Activated CD4-positive, alpha-beta T cell treated with anti-CD3 and anti-CD28 coated beads for 4 hours (primary cell): ENCODE data around the gene UBA3.

Source experiments
- DNase-seq, 2 donors: peaks; one replicate each; pipeline ENCODE4 v3.0.0-alpha.2; 2020

UBA3 gene

DNA sequence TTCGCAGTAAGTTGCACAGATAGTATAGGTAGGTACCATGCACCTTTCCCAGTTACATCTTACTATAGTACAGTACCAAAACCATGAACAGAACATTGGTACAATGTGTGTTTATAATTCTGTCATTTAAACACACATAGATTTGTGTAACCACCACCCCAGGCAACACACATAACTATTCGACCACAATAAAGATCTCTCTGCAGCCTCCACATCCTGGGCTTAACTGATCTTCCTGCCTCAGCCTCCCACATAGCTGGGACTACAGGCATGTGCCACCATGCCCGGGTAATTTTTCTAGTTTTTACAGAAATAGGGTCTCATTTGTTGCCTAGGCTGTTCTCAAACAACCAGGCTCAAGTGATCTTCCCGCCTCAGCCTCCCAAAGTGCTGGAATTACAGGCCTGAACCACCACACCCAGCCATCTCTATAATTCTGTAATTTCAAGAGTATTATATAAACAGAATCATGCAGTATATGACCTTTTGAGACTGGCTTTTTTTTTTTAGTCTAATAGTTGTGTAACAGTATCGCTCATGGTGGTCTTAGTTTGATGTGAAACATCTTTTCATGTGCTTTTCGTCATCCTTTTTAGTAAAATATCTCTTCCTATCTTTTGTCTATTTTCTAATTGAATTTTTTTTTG lies 14.7 kb downstream of the UBA3 start:
- DNase-seq = peak in 1 of 2 donors; percentile 5

DNA sequence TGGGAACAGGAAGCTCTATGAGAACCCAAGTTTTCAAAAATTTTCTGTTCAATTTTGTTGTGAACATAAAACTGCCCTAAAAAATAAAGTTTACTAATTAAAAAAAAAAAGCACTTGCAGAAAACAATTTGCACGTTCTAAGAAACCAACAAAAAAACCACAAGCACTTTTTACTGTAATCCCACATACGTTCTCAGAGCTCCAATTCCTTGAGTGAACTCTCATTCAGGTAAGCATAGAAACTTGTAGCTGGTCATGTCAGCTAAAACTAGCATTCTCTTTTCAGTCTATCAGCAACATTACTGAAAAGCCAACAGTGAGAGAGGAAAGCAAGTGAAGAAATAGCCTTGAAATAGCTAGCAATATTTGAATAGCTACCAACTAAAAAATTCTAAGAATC lies 16.5 kb downstream of the UBA3 start:
- no peak for DNase-seq

DNA sequence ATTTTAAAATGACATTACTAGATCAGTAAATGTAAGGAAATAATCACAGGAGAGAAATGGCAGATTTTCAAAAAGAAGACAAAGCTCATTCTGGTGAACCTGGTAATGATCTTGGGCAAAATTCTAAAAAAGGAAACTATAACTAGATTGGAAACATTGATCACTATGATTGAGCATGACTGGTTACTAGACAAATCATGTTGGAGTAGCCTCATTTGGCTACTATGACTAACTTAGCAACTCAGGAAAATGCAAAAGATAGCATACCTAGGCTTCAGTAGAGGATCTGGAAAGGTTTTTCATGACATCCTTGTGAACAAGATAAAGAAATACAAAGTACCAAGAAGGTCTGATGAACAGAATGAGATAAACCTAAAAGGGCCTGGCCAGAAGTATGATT lies 20.5 kb downstream of the UBA3 start:
- no peak for DNase-seq

DNA sequence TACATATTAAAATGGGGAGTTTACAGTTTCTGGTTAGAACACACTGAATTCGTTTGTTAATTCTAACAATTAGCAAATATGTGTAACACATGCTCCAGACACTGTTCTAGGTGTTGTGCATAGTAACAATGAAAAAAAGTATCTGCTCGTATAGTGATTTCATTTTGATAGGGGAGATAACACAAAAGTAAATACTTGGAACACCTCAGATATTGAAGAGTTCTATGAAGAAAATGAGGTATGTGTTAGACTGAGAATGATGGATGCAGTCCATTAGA lies 21.3 kb downstream of the UBA3 start:
- no peak for DNase-seq

DNA sequence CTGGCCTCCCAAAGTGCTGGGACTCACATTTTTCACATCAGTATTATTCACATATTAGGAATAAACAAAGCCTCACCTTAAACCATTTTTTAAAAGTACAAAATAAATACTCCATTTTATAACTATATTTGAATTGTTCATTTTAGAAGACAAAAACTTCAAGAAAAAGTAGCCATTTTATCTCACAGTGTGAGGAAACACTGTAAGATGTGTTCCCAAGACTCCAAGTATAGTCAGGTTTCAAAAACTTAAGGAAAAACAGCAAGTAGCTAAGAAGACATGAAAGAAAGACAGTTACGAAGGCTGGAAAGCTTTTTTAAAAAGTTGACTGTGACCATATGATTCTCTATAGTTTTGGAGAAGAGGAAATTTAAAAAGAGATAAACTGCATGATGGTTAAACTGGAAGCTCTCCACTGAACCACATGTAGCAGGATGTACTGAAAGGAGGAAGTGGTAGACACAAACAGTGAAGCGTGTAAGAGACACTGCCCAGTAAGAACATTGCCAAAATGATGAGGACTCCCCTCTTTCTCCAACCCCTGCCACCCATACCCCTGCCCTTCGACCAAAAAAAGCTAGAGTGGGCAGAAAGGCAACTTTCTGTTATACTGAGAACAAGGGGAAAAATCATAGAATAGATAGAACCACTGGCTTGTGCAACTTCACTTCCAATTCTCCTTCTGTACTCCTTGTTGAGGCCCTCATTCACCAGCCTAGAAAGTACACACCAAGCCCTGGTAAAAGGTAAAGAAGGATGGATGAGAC lies 21.8 kb downstream of the UBA3 start:
- DNase-seq = no peak

DNA sequence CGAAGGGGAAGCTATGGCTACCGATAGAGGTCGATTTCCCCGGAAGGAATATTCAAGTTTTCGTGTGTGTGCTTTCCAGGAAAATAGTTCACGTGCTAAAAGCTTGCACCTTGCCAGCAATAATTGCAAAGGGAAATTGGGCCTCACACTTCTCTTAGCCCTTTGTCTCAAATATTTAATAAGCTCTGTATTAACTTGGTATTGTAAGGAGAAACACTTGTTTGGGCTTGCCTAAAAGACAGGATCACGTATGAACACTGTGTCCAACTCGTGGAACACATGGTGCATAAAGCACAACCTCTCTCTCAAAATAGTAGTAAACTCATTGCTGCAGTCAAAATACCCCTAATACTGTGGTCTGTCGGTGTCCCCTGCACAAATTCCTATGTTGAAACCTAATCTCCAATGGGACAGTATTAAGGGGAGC lies 27.7 kb downstream of the UBA3 start:
- no peak for DNase-seq

DNA sequence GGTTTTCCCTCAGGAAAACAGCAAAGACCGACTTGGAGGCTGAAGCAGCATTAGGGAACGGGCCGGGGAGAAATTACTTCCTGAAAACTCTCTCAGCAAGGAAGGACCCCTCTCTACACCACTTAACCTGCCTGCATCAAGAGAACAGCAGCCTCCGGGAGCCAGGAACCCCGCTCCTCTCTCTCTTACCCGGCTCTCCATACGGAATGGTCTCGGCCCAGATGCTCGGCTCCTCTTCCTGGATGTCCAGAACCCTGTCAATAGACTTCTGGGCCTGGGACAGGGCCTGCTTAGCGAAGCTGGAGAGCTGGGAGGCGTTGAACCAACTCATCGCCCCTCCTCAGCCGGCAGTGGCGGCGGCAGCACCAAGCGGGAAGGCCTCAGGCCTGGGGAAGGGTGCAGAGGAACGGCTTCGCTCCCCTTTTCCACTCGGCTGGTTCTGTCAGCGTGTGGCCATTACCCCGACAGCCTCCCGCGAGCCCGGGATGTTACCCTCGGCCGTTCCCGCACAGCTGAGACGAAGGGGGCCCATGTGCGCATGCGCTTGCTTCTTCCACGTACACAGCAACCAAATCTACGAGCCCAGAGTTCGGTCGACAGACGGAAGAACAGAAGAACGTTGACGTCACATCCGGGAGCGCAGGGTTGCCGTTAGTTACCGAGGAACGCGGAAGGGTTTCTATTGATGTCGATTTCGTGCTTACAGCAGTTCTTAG lies 28.3 kb downstream of the UBA3 start, which contains the start of gene TMF1:
TSS of gene TMF1 (minus strand) at position 578 of the 716 bp plus-strand sequence. CDS start at position 331, 247 bp downstream.
- peak; percentile 97 to 98 for DNase-seq

DNA sequence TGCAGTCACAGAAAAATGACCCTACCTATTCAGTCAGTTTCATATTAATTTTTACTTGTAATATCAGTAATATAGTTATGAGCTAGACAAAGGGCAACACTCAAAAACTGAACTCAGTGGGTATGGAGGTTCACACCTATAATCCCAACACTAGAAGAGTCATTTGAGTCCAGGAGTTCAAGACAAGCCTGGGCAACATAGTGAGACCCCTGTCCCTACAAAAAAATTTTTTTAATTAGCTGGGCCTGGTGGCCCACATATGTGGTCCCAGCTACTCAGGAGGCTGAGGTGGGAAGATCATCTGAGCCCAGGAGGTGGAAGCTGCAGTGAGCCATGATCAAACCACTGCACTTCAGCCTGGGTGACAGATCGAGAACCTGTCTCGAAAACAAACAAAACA lies 31.2 kb downstream of the UBA3 start:
- no peak for DNase-seq

DNA sequence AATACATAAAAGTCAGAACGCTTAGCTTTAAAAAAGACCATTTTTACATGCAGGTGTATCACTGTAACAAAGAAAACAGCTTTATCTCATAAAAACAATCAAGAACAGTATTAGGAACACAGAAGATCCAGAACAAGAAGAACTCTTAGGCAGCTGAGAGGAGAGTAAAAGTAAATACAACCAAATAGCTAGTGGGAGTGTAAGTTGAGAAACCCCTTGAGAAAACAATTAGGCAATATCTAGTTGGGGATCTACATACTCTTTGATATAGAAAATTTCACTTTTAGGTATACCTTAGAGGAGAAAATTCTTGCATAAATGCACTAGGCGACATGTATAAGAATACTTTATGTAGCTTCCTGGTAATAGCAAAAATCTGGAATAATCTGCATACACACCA lies 35.6 kb downstream of the UBA3 start:
- no peak for DNase-seq

DNA sequence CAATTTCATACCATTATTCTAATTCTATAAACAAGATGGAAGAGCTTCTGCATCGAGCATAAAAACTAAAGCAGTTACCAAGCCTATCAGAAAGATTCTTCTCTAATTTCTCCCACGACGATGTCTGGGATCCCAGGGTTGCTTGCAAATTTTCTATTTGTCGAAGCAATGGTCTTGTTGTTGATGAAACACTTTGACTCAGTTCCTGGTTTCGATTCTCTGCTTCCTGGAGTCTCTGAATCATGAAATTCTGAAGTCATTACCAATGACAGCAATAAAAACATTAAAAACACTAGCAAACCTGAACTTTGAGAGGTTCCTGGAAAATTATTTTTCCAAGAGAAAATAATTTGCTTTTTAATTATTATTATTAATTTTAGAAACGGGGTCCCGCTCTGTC lies 46.7 kb downstream of the UBA3 start:
- DNase-seq = no peak

DNA sequence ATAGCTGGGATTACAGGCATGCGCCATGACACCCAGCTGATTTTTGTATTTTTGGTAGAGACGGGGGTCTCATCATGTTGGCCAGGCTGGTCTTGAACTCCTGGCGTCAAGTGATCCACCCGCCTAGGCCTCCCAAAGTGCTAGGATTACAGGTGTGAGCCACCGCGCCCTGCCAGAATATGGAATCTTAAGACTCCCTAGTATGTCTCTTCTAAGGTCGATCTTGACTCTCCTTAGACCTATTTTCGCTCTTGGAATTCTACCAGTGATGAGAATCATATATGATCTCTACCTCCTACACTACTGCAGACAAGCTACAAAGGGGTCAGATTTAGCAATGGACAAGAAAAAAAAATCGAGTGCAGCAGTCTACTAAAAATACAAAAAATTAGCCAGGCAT lies 47.4 kb downstream of the UBA3 start:
- DNase-seq = no peak

DNA sequence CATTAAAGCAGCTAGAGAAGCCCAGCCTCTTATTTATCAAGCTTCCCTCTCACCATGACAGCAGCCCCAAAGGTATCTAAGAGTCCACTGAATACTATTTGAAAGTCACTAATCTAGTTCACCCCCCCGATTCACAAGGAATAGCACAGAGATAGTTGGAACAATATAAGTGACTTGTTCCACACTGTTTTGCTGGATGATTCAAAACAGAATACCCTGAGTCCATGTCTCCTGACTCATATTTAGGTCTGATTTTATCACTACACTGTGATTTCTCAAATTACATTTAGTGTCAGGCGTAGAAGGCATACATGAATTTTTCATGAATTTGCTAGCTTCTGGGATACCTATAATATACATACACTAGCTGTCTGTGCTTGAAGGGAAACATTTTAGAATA lies 48.0 kb downstream of the UBA3 start:
- no peak for DNase-seq

DNA sequence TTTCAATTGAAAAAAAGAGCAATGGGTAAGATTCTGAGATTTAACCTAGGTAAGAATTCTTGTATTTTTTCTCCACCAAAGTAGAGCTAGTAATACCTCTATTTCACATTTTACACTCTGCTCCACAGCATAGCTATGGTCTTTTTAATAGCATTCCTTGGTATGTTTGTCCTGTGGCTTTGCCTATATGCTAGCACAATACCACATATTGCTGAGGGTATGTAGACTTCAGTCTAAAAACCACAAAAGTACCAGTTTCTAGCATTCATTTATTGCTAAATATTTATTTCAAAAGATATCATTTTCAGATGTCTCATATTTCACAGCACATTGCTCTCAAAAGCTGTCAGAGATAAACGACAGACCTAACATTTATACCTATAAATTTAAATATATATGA lies 48.5 kb downstream of the UBA3 start:
- DNase-seq = no peak

DNA sequence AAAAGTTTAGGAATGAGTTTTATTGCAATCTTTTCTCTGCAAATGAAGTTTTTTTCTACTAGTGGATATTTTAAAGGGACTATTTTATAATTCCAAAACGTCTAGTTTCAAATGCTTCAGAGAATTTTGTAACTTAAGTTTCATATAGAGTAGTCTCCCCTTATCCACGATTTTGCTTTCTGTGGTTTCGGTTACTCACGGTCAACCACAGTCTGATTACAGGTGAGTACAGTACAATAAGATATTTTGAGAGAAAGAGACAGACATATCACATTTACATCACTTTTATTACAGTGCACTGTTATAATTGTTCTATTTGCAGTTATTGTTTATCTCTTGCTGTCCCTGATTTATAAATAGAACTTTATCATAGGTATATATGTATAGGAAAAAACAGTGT lies 59.3 kb downstream of the UBA3 start:
- no peak for DNase-seq

DNA sequence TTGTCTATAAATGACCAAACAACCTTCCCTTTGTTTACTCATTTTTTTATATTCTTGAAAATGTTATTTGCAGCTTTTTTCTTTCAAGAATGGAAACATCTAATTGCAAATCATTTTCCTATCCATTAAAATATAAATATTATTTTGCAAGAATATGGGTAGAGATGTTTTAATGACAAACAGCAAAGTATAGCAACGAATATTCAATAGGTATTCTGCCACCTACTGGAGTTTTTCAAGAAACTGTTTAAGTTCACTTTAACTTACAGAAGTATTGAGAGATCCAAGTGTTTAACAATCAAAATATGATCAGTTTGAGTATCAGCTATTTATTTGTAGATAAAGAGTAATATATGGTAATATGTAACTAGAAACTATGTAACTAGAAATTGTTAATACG lies 59.7 kb downstream of the UBA3 start:
- DNase-seq = no peak

DNA sequence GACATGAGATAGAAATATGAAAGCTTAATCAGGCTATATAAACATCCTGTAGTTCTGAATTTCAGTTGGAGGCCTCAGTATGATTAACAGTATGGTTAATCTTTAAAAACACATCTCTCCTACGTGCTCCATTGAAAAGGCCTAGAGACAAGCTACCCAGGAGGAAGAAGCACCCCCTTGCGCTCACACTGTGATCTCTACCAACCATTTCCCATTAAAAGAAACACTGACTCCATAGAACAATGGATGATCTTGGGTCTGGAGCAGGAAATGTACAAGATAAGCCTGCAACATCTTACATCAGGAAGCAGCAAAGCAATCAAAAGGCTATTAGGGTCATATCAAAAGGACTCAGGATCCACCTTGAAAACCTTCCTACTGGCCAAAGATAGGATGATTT lies 63.3 kb downstream of the UBA3 start:
- no peak for DNase-seq

DNA sequence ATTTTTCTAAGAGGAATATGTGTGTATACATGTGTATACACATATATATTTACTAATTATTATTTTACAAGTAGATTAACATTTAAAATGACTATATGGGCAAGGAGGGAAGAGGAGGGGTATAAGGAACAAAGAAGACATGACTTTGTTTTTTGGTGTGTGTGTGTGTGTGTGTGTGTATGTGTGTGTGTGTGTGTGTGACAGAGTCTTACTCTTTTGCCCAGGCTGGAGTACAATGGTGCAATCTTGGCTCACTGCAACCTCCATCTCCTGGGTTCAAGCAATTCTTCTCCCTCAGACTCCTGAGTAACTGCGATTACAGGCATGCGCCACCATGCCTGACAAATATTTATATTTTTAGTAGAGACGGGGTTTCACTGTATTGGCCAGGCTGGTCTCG lies 64.1 kb downstream of the UBA3 start:
- DNase-seq = no peak

DNA sequence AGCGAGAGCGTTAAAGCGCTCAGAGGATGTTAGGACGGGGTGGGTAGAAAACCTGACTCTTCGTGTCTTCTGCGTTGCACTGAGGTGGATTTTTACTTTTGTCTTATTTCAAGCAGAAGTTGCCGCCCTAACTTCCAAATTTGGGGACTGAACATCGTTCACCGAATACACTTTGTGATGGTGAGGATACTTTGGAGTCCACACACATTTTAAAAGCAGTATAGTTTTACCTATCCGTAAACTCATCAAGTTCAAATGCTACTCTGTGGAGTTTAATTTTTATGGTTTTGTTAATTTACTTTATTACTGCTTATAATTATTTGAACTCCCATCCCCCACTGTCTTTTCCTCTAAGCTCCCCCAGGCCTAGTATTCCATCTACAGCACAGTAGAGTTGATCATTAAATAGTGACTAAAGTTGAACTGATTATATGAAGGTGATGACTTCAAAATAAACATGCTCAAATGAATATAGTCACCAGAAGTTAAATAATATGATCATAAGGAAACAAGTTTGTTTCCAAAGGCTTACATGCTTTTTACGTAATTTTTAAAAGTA lies 66.1 kb downstream of the UBA3 start:
- no peak for DNase-seq

DNA sequence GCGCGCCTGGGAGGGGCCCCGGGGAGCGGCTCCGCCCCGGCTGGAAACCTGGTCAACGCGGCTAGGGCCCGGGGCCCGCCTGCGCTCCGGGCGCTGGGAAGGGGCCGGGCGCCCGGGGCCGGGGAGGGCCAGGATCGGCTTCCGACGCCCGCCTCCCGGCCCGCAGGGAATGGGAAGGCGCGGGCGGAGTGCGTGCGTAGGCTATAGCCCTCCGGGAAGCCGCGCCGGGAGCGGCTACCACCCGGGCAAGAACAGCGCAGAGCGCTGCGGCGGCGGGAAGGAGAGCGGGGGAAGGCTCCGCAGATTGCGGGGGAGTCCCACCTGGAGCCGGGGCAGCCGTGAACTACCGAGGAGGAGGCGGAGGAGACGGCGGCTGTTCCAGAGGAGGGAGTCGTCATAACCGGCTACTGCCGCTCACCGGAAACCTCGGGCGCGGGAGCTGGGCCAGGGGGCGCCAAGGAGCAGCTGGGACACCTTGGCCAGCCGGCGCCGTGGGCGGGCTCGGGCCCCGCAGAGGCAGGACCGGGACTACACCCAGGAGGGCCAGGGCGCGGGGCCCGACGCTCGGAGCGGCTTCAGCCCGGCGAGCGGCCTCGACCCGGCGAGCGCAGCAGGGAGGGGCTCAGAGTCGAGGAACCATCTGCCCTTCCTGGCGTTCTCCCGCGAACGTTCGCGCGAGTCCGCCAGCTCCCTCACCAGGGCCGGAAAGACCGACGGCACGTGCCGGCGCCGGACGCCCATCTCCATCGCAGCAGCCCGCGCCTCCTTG lies 66.7 kb downstream of the UBA3 start, which contains the start of gene EOGT:
TSS of gene EOGT (minus strand) at position 432 of the 769 bp plus-strand sequence. CDS start 3,838 bp downstream, outside the sequence.
- peak; percentile 76 to 78 for DNase-seq

DNA sequence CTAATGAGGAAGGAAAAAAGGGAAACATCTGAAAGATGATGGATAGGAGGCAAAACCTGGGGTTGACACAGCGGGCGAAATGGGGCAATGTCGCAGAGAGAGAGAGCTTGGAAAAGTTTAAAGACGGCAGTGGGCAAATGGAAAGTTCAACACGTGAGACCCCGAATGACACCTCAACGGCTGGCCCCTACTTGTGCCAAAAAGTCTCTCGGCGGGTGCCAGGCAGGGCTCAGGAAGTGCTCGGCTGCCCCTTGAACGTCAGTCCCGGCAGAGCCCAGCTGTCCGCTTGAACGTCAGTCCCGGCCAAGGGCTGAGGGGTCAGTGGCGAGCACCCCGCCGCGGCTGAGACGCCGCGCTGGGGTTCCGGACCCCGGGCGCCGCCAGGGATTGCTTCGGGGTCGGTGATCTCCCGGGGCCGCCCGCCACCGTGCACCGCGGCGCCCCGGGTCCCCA lies 67.3 kb downstream of the UBA3 start:
- peak in 1 of 2 donors; percentile 23 for DNase-seq

DNA sequence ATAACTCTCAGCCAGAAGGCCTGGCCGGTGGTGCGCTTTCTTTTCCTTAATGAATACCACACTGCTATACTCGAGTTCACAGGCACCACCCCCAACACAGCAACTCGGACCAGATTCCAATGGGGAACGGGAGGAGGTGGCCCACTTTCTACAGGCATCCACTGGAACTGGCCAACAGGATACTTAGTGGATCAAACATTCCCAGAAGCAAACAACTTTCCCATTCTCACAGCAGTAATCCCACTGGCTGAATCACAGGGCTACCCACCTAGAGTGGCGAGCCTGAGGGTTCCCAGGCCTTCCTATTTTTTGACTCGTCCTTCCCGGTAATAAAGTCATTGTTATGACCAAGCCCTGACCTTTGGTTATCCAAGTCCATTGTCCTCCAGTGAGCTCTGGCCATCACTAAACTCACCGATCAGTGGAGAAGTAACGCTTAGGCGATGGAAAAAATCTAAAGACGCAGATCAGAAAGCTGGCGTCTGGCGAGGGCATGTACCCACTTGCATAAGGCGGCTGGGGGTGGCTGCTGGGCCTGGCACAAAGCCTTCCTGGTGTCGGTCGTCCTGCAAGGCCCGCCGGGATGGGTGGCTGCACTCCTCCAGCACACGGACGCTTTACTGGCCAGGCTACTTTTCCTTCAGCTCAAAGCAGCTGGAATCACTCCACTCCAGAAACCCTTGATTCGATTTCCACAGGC lies 67.9 kb downstream of the UBA3 start:
- DNase-seq = no peak

DNA sequence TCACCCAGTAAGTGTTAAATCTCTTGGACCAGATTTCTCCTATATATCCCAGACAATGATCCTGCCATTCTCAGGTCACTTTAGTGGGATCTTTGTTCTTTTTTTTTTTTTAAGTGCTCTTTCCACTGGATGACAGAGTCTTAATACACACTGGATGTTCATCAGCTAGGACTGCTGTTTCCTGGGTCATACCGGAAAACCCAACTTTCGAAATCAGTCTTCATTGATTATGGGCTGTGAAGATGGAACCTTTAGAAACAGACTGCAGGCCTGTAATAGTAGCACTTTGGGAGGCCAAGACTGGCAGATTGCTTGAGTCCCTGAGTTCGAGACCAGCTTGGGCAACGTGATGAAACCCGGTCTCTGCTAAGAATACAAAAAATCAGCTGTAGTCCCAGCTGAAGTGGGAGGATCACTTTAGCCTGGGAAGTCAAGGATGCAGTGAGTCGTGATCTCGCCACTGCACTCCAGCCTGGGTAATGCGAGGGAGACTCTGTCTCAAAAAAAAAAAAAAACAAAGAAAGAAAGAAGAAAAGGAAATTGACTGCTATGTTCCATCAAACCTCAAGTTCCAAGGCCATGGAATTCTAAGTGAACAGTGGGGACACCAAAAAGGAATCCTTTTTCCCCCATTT lies 69.0 kb downstream of the UBA3 start:
- DNase-seq = no peak
